Astrocyte of the cerebellum (primary cell): ENCODE results near the gene PDGFC.

Experiments used
- DNase-seq: peaks from one replicate; pipeline ENCODE4 v3.0.0-alpha.2; 2011; ENCODE audit warnings: low read depth
- H3K4me3 ChIP-seq: 2 replicates; pipeline ENCODE4 v1.5.1; 2011; ENCODE audit warnings: mild to moderate bottlenecking, low read depth, low read length, moderate library complexity
- in situ Hi-C: cut with HindIII; loops from 2 replicates; pipeline ENCODE4 v1.10.0; 2017; ENCODE audit warnings: low sequenced_read_pairs
- TF ChIP-seq, protein P1 (sequence below): IDR thresholded peaks from 2 replicates; pipeline ENCODE4 v1.5.1; 2012; ENCODE audit warnings: low read length, low read depth, moderate library complexity, mild to moderate bottlenecking; ENCODE audit errors: missing control alignments

PDGFC gene

GRCh38 chr4:156811286-156811685 is 160.3 kb downstream of the PDGFC start:
- TF ChIP-seq, protein P1, sequence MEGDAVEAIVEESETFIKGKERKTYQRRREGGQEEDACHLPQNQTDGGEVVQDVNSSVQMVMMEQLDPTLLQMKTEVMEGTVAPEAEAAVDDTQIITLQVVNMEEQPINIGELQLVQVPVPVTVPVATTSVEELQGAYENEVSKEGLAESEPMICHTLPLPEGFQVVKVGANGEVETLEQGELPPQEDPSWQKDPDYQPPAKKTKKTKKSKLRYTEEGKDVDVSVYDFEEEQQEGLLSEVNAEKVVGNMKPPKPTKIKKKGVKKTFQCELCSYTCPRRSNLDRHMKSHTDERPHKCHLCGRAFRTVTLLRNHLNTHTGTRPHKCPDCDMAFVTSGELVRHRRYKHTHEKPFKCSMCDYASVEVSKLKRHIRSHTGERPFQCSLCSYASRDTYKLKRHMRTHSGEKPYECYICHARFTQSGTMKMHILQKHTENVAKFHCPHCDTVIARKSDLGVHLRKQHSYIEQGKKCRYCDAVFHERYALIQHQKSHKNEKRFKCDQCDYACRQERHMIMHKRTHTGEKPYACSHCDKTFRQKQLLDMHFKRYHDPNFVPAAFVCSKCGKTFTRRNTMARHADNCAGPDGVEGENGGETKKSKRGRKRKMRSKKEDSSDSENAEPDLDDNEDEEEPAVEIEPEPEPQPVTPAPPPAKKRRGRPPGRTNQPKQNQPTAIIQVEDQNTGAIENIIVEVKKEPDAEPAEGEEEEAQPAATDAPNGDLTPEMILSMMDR = no peak
- no peak overlapping the region for H3K4me3 ChIP-seq
- in situ Hi-C loops = no loop called here
- DNase-seq = no peak

DNA sequence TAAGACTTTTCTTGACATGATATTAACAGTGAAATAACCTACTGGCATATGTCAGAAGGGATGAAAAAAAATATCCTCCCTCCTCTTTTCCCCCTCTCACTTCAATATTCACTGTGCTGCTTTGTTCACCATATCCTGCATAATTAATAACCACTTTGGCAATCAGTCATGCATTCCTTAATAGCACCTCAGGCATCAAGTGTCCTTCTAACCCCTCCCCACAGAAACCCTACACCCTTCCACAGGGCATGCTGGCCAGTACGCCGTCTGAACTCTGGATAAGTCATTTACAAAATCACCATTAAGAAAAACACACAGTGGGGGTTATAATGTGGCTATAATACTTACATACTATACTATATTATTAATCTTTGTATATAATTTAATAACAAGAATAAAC is 165.9 kb downstream of the PDGFC start:
- H3K4me3 ChIP-seq = no peak overlapping the region
- no peak for DNase-seq
- in situ Hi-C loops = no loop called here
- TF ChIP-seq, protein P1 = no peak

GRCh38 chr4:156803056-156803455 is 168.5 kb downstream of the PDGFC start:
- H3K4me3 ChIP-seq = no peak overlapping the region
- no peak for DNase-seq
- TF ChIP-seq, protein P1 = no peak
- in situ Hi-C loops = no loop called here

- TF ChIP-seq, protein P1 = no peak
Observed at GRCh38 chr4:156800463-156800862, 171.1 kb downstream of the PDGFC start.

GRCh38 chr4:156799121-156799589 is 172.4 kb downstream of the PDGFC start:
- TF ChIP-seq, protein P1 = no peak
- no peak for DNase-seq
- in situ Hi-C loops = no loop called here
- no peak overlapping the region for H3K4me3 ChIP-seq

More at GRCh38 chr4:156800463-156800862, 171.1 kb downstream of the PDGFC start:
- in situ Hi-C loops = no loop called here
- DNase-seq = no peak
- H3K4me3 ChIP-seq = no peak overlapping the region

DNA sequence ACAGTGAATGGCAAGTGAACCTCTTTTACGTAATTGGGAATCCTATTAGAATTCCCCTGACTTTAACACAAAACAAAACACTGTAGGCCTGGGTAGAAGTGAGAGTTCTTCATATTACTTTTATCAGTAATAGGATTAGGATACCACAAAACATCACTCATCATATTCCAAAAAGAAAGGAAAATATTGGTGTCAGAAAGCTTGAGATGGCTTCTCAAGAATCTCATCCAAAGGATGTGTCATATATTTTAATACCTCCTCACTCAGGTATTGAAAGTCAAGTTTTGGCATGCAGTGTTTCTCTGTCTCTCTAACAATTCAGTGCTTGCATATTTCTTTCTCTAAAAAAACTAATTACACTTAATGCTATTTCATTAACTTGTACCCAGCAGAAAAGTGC is 173.2 kb downstream of the PDGFC start:
- in situ Hi-C loops = no loop called here
- TF ChIP-seq, protein P1 = no peak
- H3K4me3 ChIP-seq = no peak overlapping the region
- no peak for DNase-seq

GRCh38 chr4:156797206-156797605 is 174.4 kb downstream of the PDGFC start:
- in situ Hi-C loops = no loop called here
- no peak for DNase-seq
- TF ChIP-seq, protein P1 = no peak
- no peak overlapping the region for H3K4me3 ChIP-seq
